SKM-1 treated with dmso at 0.1 percent for 144 hours (cell line): ENCODE measurements around the gene AGBL4.

Experiments used
- DNase-seq: peaks from one replicate; lab custom pipeline; 2025; ENCODE audit not compliant: unreplicated experiment; lab: John Stamatoyannopoulos, UW

Gene AGBL4

DNA sequence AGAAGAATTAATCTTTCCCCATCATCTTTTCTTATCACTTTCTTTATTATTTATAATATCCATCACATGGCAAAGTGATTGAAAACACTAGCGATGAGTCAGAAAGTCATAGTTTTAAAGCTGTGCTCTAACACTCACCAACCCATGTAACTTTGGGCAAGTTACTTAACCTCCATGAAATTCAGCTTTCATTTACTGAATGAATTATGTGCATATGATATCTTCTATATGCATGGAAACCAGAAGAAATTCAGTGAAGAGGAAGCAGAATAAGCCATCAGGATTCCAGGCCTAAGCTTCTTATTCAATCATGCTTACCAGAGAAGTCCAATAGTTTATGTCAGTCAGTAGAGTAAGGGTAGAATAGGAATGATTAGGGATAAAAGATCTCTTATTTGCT lies 300.1 kb downstream of the AGBL4 start:
- no peak for DNase-seq

DNA sequence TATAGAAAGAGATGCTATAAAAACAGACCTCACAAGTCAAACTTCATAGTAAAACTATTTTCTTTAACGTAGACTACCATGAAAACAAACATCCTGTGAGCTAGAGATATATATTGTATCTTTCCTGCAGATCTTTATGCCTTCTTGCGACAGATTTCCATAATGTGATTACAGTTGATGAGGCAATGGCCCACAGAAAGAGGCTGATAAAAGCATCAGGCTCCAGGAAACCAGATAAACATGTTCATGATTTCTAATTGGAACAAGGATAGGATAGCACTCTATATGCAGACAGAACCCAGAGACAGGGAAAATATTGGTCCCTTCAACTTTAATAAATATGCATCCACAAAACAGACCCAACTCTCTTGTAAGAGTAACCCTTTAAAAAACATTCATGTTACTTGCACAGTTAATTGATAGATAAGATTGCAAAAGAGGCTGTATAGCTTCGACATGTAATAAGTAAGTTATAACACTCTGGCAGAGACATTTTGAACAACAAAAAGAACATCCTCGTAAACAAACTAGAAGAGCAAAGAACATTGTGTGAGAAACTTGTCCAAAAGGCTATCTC lies 329.4 kb downstream of the AGBL4 start:
- DNase-seq: no peak

GRCh38 chr1:49686107-49686506 lies 337.6 kb downstream of the AGBL4 start:
- no peak for DNase-seq

DNA sequence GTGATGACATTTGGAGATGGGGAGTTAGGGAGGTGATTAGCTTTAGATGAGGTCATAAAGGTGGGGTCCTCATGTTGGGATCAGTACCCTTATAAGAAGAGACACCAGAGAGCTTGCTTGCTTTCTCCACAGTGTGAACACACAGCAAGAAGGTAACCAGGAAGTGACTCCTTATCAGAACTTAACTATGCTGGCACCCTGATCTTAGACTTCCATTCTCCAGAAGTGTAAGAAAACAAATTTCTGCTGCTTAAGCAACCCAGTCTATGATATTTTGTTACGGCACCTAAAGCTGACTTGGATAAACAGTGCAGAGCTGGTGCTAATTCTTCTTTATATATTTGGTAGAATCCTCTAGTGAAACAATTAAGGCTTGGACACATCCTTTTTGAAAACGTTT lies 346.0 kb downstream of the AGBL4 start:
- DNase-seq: no peak

GRCh38 chr1:49651136-49651535 lies 372.6 kb downstream of the AGBL4 start:
- DNase-seq: no peak

GRCh38 chr1:49630156-49630555 lies 393.6 kb downstream of the AGBL4 start:
- DNase-seq: no peak

DNA sequence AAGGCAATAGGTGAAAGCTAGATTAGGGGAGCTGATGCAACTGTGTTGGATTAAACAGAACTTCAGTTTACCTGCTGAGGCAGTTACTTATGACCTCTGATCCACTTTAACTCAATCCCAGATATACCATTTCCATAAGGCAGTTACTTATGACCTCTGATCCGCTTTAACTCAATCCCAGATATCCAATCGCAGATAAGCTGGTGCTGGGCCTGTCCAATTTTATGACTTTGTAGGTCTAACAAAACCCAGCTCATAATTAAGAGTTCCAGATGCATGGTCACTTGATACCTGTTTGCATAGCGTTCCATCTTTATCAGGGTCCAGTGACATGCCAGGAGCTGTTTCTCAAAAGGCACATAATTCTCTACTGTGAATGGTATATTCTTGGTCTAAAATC lies 396.0 kb downstream of the AGBL4 start:
- no peak for DNase-seq

GRCh38 chr1:49626472-49626871 lies 397.3 kb downstream of the AGBL4 start:
- DNase-seq: no peak

DNA sequence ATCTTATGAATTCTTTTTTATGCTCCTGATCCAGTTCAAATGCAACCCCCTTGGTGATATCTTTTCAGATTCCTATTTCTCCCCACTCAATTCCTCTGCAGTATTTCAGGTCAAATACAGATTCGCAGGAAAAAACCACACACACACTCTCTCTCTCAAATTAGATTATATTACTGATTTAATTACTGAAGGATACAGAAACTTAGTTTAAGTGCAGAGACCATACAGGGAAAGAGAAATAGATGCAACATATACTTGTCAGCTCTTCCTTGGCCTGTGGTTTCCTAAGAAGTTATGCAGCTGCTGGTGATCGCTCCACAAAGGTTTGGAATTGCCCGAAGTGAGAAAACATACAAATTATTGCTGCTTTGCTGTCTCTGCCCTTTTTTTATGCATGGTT lies 400.9 kb downstream of the AGBL4 start:
- no peak for DNase-seq

DNA sequence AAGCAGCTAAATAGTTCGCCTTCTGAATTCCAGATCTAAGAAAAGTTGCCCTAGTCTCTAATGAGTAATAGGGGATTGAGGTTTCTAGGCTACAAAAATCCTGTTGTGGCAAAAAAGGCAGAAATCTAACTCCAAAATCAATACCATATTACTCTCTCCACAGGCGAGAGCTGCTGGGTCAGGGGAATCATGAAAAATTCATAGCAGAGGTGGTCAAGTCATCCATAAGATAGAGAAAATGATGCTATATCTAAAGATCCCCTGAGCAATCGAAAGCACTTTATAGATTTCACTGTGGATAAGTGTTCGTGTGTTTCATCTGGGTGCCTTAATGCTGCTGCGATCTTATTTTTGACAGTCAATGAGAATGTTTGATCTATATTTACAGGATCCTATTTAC lies 417.7 kb downstream of the AGBL4 start:
- DNase-seq: no peak

- no peak for DNase-seq
These were observed 426.3 kb downstream of the AGBL4 start for GRCh38 chr1:49597436-49597835.

DNA sequence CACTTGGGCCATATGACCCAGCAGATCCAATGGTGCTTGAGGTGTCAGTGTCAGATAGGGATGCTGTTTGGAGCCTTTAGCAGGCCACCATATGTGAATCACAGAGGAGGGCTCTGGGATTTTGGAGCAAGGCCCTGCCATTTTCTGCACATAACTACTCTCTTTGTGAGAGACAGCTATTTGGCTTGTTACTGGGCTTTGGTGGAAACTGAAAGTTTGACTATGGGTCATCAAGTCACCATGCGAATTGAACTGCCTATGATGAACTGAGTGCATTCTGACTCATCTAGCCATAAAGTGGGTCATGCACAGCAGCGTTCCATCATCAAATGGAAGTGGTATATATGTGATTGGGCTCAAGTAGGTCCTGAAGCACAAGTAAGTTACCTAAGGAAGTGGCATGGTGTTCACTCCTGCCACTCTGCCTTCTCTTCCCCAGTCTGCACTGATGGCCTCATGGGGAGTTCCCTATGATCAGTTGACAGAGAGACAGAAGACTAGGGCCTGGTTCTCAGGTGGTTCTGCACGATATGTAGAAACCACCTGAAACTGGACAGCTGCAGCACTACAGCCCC lies 447.3 kb downstream of the AGBL4 start:
- no peak for DNase-seq

- no peak for DNase-seq
These were observed 467.0 kb downstream of the AGBL4 start for GRCh38 chr1:49556676-49557234.

- no peak for DNase-seq
These were observed 471.7 kb downstream of the AGBL4 start for GRCh38 chr1:49552101-49552500.

- DNase-seq: no peak
These were observed 479.1 kb downstream of the AGBL4 start for GRCh38 chr1:49544615-49545014.

- DNase-seq: no peak
These were observed 482.5 kb downstream of the AGBL4 start for GRCh38 chr1:49541096-49541752.

DNA sequence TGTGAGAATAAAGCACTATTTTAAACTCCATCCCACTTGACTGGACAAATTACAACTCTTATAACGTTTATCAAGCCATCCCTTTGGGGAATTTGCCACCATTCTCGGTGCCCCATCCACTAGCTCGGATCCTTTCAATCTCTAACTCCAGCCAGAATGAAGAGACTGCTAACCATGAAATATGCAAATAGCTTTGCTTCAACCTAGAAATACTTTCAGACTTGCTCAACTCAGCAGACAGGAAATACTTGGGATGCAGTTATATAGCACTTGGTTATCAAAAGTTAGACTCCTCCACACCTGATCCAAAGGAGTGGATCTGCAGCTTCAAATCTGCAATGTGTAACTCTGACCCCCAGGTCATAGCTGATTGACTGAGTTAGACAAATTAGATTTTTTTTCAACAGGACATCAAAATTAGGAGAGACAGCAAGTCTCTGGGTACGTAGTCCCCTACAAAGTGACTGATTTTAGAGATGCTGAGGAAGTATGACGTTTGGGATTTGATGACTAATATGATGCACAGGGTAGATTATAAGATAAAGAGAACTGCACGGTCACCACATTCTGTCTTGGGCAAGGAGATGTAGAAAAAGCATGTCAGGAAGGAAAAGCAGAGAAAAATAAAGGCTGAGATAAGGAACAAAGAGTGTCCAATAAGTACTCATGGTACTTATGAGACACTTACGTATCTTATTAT lies 496.0 kb downstream of the AGBL4 start:
- no peak for DNase-seq

DNA sequence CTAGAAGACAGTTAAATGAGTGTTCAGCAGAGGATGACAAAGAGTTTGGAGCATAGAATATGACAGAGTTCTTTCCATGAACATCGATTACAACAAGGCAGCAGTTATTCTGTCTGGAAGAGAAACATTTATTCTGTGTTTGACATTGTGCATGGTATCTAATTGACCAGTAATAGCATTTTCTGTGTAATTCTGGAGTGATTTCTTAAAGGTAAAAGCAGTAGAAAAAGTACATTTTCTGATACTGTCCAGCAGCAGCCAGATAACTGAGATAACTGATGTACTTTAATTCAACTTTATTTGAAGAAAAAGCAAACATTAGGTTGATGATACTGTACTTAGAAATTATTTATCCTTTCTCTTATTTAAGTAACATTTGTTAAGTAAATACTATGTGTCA lies 497.1 kb downstream of the AGBL4 start:
- no peak for DNase-seq

DNA sequence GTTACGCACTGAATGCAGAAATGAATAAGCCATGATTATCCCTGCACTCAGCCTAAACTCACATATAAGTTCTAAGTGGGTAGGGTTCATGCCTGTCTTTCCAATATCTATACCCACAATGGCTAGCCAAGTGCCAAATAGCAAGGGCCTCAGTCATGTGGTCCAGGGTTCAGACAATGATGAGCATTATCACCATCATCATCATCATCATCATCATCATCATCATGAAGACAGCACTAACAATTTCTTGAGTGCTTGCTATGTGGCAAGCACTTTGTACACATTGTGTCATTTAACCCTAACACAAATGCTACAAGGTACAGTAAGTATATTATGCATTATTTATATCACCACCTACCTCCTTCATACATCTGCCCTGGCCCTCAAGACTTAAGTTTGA lies 500.0 kb downstream of the AGBL4 start:
- no peak for DNase-seq

DNA sequence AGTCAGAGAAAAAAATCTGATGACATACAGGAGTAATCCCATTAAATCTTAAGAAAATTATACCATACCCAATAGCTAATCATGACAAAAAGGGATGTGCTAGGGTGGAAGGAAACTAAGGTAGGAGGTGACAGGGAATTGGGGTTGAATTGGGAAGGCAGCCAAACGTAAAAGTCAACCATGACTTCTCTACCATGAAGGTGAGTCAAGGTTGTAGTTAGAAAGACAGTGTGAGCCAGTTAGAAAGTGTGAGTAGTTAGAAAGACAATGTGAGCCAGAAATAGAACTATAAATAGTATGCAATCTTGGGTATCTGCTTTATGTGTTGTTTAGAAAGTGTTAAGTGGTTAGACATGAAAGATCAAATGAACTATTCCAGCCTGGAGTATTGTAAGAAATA lies 556.8 kb downstream of the AGBL4 start:
- DNase-seq: no peak

DNA sequence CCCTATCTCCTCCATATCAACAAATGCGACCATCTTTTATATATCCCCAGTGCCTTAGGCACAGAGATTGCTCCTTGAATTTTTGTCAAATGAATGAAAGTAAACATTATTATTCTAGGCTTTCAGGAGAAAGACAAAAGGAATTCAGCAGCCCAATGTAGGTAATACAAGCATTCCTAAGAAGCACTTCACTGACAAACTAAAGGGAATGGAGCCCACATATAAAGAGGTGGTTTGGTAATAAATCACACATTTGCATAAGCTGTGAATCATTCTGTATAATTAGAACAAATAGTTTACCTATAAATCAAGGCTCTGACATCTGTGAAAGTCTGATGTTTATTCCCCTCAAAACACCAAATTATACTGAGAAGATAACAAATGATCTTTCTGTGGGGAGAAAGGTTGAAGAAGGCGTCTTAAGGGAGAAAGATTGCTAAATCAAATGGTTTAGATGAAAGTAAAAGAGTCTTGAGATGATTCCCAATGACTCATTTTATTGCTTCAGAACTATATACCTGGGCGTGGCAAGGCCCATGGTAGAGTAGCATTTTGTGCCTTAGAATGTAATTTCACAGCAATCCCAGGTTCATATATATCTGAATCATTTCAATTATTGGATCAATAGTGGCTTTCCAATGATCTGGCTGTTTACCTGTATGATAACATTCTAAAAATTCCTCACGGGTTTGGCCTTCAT lies 558.1 kb downstream of the AGBL4 start:
- DNase-seq: no peak
